Activated CD4-positive, alpha-beta T cell treated with anti-CD3 and anti-CD28 coated beads, Interleukin-2, amount 10 ng/mL, durations not matched to agents 24 days and 14 days (primary cell): Measurements from ENCODE around the gene LNX1. TPM values are rescaled to one million over a fixed set of nuclear protein-coding genes. Genes with fewer than 3 reads are reported as not detected.

Experiments used
- DNase-seq: peaks from one replicate; pipeline ENCODE4 v3.0.0; 2022
- H3K27ac Mint-ChIP-seq: one replicate; pipeline ENCODE4 v1.8.0; 2022; ENCODE audit warnings: mild to moderate bottlenecking, mixed read lengths
- H3K27me3 Mint-ChIP-seq: one replicate; pipeline ENCODE4 v1.8.0; 2022; ENCODE audit warnings: mixed read lengths
- H3K36me3 Mint-ChIP-seq: one replicate; pipeline ENCODE4 v1.8.0; 2022; ENCODE audit warnings: low read depth, mild to moderate bottlenecking, mixed read lengths
- H3K4me1 Mint-ChIP-seq: one replicate; pipeline ENCODE4 v1.8.0; 2021; ENCODE audit warnings: mixed read lengths
- H3K4me3 Mint-ChIP-seq: one replicate; pipeline ENCODE4 v1.8.0; 2022; ENCODE audit warnings: mild to moderate bottlenecking, moderate library complexity, mixed read lengths
- H3K9me3 Mint-ChIP-seq: one replicate; pipeline ENCODE4 v1.8.0; 2021; ENCODE audit warnings: mixed read lengths
- intact Hi-C: fragments of 100-400 bp; cut with micrococcal nuclease; formaldehyde crosslinking; loops from one replicate; pipeline ENCODE4 v1.15.1; 2023
- total RNA-seq: library from RNA; stranded (reverse); gene quantifications from 2 replicates; pipeline ENCODE4 v1.2.3, GENCODE V29; 2022

LNX1 gene
- total RNA-seq, 1 donor from 2014 or later, result not detected

GRCh38 chr4:53551281-53551864, 39.9 kb downstream of the LNX1 start:
- Mint-ChIP-seq H3K27me3 (peaks cover 7% of the 10 kb centered on the region), H3K9me3 (no peaks in the 10 kb centered on the region), H3K4me1 (no peaks in the 10 kb centered on the region), H3K27ac (no peak overlapping the region), H3K4me3 (no peak overlapping the region), H3K36me3 (no peaks in the 10 kb centered on the region)
- no peak for DNase-seq
- intact Hi-C loops, result no loop called here

GRCh38 chr4:53548662-53549061, 42.6 kb downstream of the LNX1 start:
- no peak overlapping the region for H3K4me3 Mint-ChIP-seq
- no peak overlapping the region for H3K27ac Mint-ChIP-seq
- H3K27me3 Mint-ChIP-seq, result peaks cover 2% of the 10 kb centered on the region
- intact Hi-C loops, result no loop called here
- no peak for DNase-seq
- H3K4me1 Mint-ChIP-seq, result no peaks in the 10 kb centered on the region
- H3K36me3 Mint-ChIP-seq, result no peaks in the 10 kb centered on the region
- no peaks in the 10 kb centered on the region for H3K9me3 Mint-ChIP-seq

- no peaks in the 10 kb centered on the region for H3K36me3 Mint-ChIP-seq
- H3K4me3 Mint-ChIP-seq, result no peak overlapping the region
- intact Hi-C loops, result no loop called here
- peaks cover 2% of the 10 kb centered on the region for H3K27me3 Mint-ChIP-seq
- no peaks in the 10 kb centered on the region for H3K9me3 Mint-ChIP-seq
- H3K4me1 Mint-ChIP-seq, result no peaks in the 10 kb centered on the region
- DNase-seq, result no peak
- H3K27ac Mint-ChIP-seq, result no peak overlapping the region
Measured at GRCh38 chr4:53547983-53548382, 43.3 kb downstream of the LNX1 start.

- Mint-ChIP-seq H3K27ac (no peak overlapping the region), H3K9me3 (no peaks in the 10 kb centered on the region), H3K4me3 (no peak overlapping the region), H3K4me1 (no peaks in the 10 kb centered on the region), H3K36me3 (no peaks in the 10 kb centered on the region), H3K27me3 (peaks cover 5% of the 10 kb centered on the region)
- intact Hi-C loops, result no loop called here
- no peak for DNase-seq
Measured at GRCh38 chr4:53545942-53546581, 45.2 kb downstream of the LNX1 start.

- Mint-ChIP-seq H3K4me3 (no peak overlapping the region), H3K36me3 (no peaks in the 10 kb centered on the region), H3K27ac (no peak overlapping the region), H3K9me3 (no peaks in the 10 kb centered on the region), H3K27me3 (peaks cover 5% of the 10 kb centered on the region), H3K4me1 (no peaks in the 10 kb centered on the region)
- intact Hi-C loops, result no loop called here
- DNase-seq, result no peak
Measured at GRCh38 chr4:53545273-53545672, 46.0 kb downstream of the LNX1 start.

GRCh38 chr4:53543561-53543960, 47.7 kb downstream of the LNX1 start:
- DNase-seq, result no peak
- no peaks in the 10 kb centered on the region for H3K9me3 Mint-ChIP-seq
- peaks cover 3% of the 10 kb centered on the region for H3K27me3 Mint-ChIP-seq
- H3K4me1 Mint-ChIP-seq, result no peaks in the 10 kb centered on the region
- no peak overlapping the region for H3K4me3 Mint-ChIP-seq
- H3K36me3 Mint-ChIP-seq, result no peaks in the 10 kb centered on the region
- no peak overlapping the region for H3K27ac Mint-ChIP-seq
- intact Hi-C loops, result no loop called here

- no peak overlapping the region for H3K4me3 Mint-ChIP-seq
- H3K36me3 Mint-ChIP-seq, result no peaks in the 10 kb centered on the region
- H3K27me3 Mint-ChIP-seq, result peaks cover 3% of the 10 kb centered on the region
- no peak for DNase-seq
- H3K27ac Mint-ChIP-seq, result no peak overlapping the region
- H3K4me1 Mint-ChIP-seq, result no peaks in the 10 kb centered on the region
- intact Hi-C loops, result no loop called here
- no peaks in the 10 kb centered on the region for H3K9me3 Mint-ChIP-seq
Measured at GRCh38 chr4:53541577-53542206, 49.6 kb downstream of the LNX1 start.

- H3K4me3 Mint-ChIP-seq, result no peak overlapping the region
Measured at GRCh38 chr4:53538756-53539155, 52.5 kb downstream of the LNX1 start.

GRCh38 chr4:53537606-53538005, 53.7 kb downstream of the LNX1 start:
- intact Hi-C loops, result no loop called here
- Mint-ChIP-seq H3K9me3 (no peaks in the 10 kb centered on the region), H3K27me3 (peaks cover 7% of the 10 kb centered on the region), H3K27ac (no peak overlapping the region), H3K36me3 (no peaks in the 10 kb centered on the region), H3K4me1 (no peaks in the 10 kb centered on the region), H3K4me3 (no peak overlapping the region)
- DNase-seq, result no peak

More at GRCh38 chr4:53538756-53539155, 52.5 kb downstream of the LNX1 start:
- Mint-ChIP-seq H3K36me3 (no peaks in the 10 kb centered on the region), H3K27ac (no peak overlapping the region), H3K4me1 (no peaks in the 10 kb centered on the region), H3K27me3 (peaks cover 7% of the 10 kb centered on the region), H3K9me3 (no peaks in the 10 kb centered on the region)
- intact Hi-C loops, result no loop called here
- no peak for DNase-seq

- no peaks in the 10 kb centered on the region for H3K4me1 Mint-ChIP-seq
- no peak overlapping the region for H3K4me3 Mint-ChIP-seq
- H3K27me3 Mint-ChIP-seq, result peaks cover 4% of the 10 kb centered on the region
- DNase-seq, result no peak
- no peaks in the 10 kb centered on the region for H3K9me3 Mint-ChIP-seq
- H3K27ac Mint-ChIP-seq, result no peak overlapping the region
- H3K36me3 Mint-ChIP-seq, result no peaks in the 10 kb centered on the region
- intact Hi-C loops, result no loop called here
Measured at GRCh38 chr4:53536328-53536727, 55.0 kb downstream of the LNX1 start.

- H3K27me3 Mint-ChIP-seq, result peaks cover 4% of the 10 kb centered on the region
Measured at GRCh38 chr4:53535567-53535966, 55.7 kb downstream of the LNX1 start.

GRCh38 chr4:53534684-53535083, 56.6 kb downstream of the LNX1 start:
- H3K9me3 Mint-ChIP-seq, result no peaks in the 10 kb centered on the region
- no peak for DNase-seq
- peaks cover 4% of the 10 kb centered on the region for H3K27me3 Mint-ChIP-seq
- H3K4me1 Mint-ChIP-seq, result no peaks in the 10 kb centered on the region
- intact Hi-C loops, result no loop called here
- H3K36me3 Mint-ChIP-seq, result no peaks in the 10 kb centered on the region
- H3K4me3 Mint-ChIP-seq, result no peak overlapping the region
- H3K27ac Mint-ChIP-seq, result no peak overlapping the region

More at GRCh38 chr4:53535567-53535966, 55.7 kb downstream of the LNX1 start:
- no peaks in the 10 kb centered on the region for H3K4me1 Mint-ChIP-seq
- H3K9me3 Mint-ChIP-seq, result no peaks in the 10 kb centered on the region
- H3K27ac Mint-ChIP-seq, result no peak overlapping the region
- DNase-seq, result no peak
- H3K36me3 Mint-ChIP-seq, result no peaks in the 10 kb centered on the region
- H3K4me3 Mint-ChIP-seq, result no peak overlapping the region
- intact Hi-C loops, result no loop called here

- no peak for DNase-seq
- no peak overlapping the region for H3K4me3 Mint-ChIP-seq
- peaks cover 4% of the 10 kb centered on the region for H3K27me3 Mint-ChIP-seq
- no peak overlapping the region for H3K27ac Mint-ChIP-seq
- intact Hi-C loops, result no loop called here
- H3K36me3 Mint-ChIP-seq, result no peaks in the 10 kb centered on the region
- no peaks in the 10 kb centered on the region for H3K9me3 Mint-ChIP-seq
- H3K4me1 Mint-ChIP-seq, result no peaks in the 10 kb centered on the region
Measured at GRCh38 chr4:53532521-53532920, 58.8 kb downstream of the LNX1 start.

GRCh38 chr4:53531585-53532224, 59.6 kb downstream of the LNX1 start:
- peaks cover 5% of the 10 kb centered on the region for H3K27me3 Mint-ChIP-seq
- no peak for DNase-seq
- no peak overlapping the region for H3K27ac Mint-ChIP-seq
- no peaks in the 10 kb centered on the region for H3K4me1 Mint-ChIP-seq
- H3K36me3 Mint-ChIP-seq, result no peaks in the 10 kb centered on the region
- H3K9me3 Mint-ChIP-seq, result no peaks in the 10 kb centered on the region
- intact Hi-C loops, result no loop called here
- H3K4me3 Mint-ChIP-seq, result no peak overlapping the region
